Subcutaneous preadipocyte (primary cell): ENCODE results near the gene TNFSF4. TPM values are rescaled to one million over a fixed set of nuclear protein-coding genes. Genes with fewer than 3 reads are reported as not detected.

Source experiments
- total RNA-seq: library from RNA; depleted of rRNA; stranded (reverse); fragments of >200 nt; gene quantifications from 2 replicates; pipeline ENCODE4 v1.2.3, GENCODE V29; 2012

TNFSF4 gene, protein sequence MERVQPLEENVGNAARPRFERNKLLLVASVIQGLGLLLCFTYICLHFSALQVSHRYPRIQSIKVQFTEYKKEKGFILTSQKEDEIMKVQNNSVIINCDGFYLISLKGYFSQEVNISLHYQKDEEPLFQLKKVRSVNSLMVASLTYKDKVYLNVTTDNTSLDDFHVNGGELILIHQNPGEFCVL
- total RNA-seq, result 0.73 and 1.8 TPM in 2 replicates

DNA sequence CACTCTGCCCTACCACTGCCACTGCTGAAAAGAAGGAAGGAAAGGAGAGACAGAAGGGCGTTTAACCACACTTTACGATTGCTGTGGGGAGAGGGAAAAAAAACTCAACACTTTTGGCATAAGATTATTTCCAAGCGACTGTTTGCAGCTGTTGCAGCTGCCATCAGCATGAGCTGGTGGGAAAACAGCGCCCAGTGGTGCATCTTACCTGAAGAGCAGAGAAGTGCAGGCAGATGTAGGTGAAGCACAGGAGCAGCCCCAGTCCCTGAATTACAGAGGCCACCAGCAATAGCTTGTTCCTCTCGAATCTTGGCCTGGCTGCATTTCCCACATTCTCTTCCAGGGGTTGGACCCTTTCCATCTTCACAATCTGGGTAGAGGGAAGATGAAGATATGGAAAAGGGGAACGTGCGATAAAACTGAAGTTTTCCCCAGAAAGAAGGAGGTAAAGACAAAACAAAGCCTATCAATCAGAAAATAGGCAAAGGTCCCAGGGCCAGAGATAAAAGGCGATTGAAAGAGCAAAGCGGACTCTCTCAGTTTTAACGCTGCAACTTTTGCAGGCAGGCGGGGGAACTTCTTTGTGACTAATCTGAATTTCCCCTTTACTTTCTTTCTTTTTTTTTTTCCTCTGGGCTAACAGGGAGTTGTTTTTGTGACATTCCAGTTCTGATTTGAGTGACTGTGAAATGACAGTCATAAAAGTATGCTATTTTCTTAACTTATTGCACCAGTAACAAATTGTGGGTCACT is at the start of gene TNFSF4:
Gene TNFSF4 (minus strand): TSS at position 516 of the 753 bp plus-strand sequence. CDS start 155 bp downstream, at position 361.

Other genes starting within 250 kb of the TNFSF4 start
- 0.39 TPM in 1 of 2 replicates, not detected in the other for gene TNFSF18, start 156.4 kb downstream of the TNFSF4 start, total RNA-seq